ENCODE results near the gene DMRTB1.

Gene DMRTB1

GRCh38 chr1:53461323-53462044 is 2.3 kb downstream of the DMRTB1 start:
- Mint-ChIP-seq H3K27me3 (no peaks in the 10 kb centered on the region), H3K27ac (ENCODE audit: low read depth) (no peak overlapping the region), H3K4me3 (no peak overlapping the region), H3K9me3 (no peaks in the 10 kb centered on the region), H3K36me3 (ENCODE audit: insufficient read depth) (no peaks in the 10 kb centered on the region), H3K4me1 (no peaks in the 10 kb centered on the region)
- DNase-seq (ENCODE audit: low spot score in 2 of 2) (no peak), ATAC-seq (replicated peaks; ENCODE audit: extremely low read depth, poor library complexity, severe bottlenecking) (no peak)

GRCh38 chr1:53462193-53462592 is 3.0 kb downstream of the DMRTB1 start:
- Mint-ChIP-seq H3K4me3 (no peak overlapping the region), H3K4me1 (no peaks in the 10 kb centered on the region), H3K9me3 (no peaks in the 10 kb centered on the region), H3K27me3 (no peaks in the 10 kb centered on the region), H3K36me3 (ENCODE audit: insufficient read depth) (no peaks in the 10 kb centered on the region), H3K27ac (ENCODE audit: low read depth) (no peak overlapping the region)
- ATAC-seq (replicated peaks; ENCODE audit: extremely low read depth, poor library complexity, severe bottlenecking) (no peak), DNase-seq (ENCODE audit: low spot score in 2 of 2) (no peak)

- H3K36me3 Mint-ChIP-seq (ENCODE audit: insufficient read depth), result no peaks in the 10 kb centered on the region
- H3K27ac Mint-ChIP-seq (ENCODE audit: low read depth), result no peak overlapping the region
- H3K9me3 Mint-ChIP-seq, result no peaks in the 10 kb centered on the region
Measured at GRCh38 chr1:53462769-53463501, 3.7 kb downstream of the DMRTB1 start.

DNA sequence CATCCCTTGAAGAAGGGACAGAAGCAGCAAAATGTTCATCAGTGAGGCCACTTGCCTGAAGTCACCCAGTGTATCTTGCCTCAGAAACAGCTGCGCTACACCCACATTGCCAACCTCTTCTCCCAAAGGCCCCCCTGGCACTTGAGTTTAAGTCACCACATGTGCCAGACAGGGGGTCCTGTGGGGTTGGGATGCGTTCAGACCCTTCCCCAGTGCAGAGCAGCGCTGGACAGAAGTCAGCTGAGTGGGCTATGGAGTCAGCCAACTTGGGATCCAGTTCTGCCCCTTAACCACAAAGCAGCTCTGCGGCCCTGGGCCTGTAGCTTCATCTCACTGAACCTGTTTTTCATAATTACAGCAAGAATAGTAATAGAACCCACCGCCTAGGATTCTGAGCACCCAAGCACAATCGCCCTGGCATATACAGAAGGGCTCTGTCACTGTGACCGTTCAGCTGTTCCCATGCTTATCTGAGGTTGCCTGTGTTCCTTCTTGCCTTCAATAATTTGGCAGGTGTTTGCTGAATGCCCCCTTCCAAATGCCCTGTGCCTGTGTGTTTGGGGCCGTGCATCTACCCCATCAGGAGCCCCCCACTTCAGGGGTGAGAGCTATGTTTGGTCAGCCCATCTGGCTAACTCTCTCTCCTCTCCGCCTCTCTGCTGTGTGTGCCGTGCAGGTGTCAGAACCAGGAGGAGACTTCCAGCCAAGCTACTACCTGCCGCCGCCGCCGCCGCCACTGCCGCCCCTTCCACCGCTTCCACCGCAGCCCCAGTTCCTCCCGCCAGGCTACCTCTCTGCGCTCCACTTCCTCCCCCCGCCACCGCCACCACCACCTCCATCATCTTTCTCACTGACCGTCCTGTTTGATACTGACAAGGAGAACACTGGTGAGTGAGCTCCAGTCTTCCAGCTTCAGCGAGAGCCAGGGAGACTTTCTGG is 5.0 kb downstream of the DMRTB1 start:
- Mint-ChIP-seq H3K27ac (ENCODE audit: low read depth) (no peak overlapping the region), H3K4me3 (no peak overlapping the region), H3K4me1 (no peaks in the 10 kb centered on the region), H3K36me3 (ENCODE audit: insufficient read depth) (no peaks in the 10 kb centered on the region), H3K27me3 (no peaks in the 10 kb centered on the region), H3K9me3 (no peaks in the 10 kb centered on the region)
- DNase-seq (ENCODE audit: low spot score in 2 of 2), result no peak
- ATAC-seq (replicated peaks; ENCODE audit: extremely low read depth, poor library complexity, severe bottlenecking), result no peak

More at GRCh38 chr1:53462769-53463501, 3.7 kb downstream of the DMRTB1 start:
- H3K4me3 Mint-ChIP-seq, result no peak overlapping the region
- ATAC-seq (replicated peaks; ENCODE audit: extremely low read depth, poor library complexity, severe bottlenecking) (no peak), DNase-seq (ENCODE audit: low spot score in 2 of 2) (no peak)
- H3K4me1 Mint-ChIP-seq, result no peaks in the 10 kb centered on the region
- H3K27me3 Mint-ChIP-seq, result no peaks in the 10 kb centered on the region

GRCh38 chr1:53465023-53465957 is 6.1 kb downstream of the DMRTB1 start:
- Mint-ChIP-seq H3K27me3 (no peaks in the 10 kb centered on the region), H3K4me3 (no peak overlapping the region), H3K4me1 (no peaks in the 10 kb centered on the region), H3K9me3 (no peaks in the 10 kb centered on the region), H3K27ac (ENCODE audit: low read depth) (no peak overlapping the region), H3K36me3 (ENCODE audit: insufficient read depth) (no peaks in the 10 kb centered on the region)
- no peak for ATAC-seq (replicated peaks; ENCODE audit: extremely low read depth, poor library complexity, severe bottlenecking)
- DNase-seq (ENCODE audit: low spot score in 2 of 2), result no peak

- no peak for ATAC-seq (replicated peaks; ENCODE audit: extremely low read depth, poor library complexity, severe bottlenecking)
- Mint-ChIP-seq H3K27ac (ENCODE audit: low read depth) (no peak overlapping the region), H3K27me3 (no peaks in the 10 kb centered on the region), H3K4me3 (no peak overlapping the region), H3K4me1 (no peaks in the 10 kb centered on the region), H3K36me3 (ENCODE audit: insufficient read depth) (no peaks in the 10 kb centered on the region), H3K9me3 (no peaks in the 10 kb centered on the region)
- DNase-seq (ENCODE audit: low spot score in 2 of 2), result no peak
Measured at GRCh38 chr1:53467391-53467790, 8.2 kb downstream of the DMRTB1 start.

DNA sequence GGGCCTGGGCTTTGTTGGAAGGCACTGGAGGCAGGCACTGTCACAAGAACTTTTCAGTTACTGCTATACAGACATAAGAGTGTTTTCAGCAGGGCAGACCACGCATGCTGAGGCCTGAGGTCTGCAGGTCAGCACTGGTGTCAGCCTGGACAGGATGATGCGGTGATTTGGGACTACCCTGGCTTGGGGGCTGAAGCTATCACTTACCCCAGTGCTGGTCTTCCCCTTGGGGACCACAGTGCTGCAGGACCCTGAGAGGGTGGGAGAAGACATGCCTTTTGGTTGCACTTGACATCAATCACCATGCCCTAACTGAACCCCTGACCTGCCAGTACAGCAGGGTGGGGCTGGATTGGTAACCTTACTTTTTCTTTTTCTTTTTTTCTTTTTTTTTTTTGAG is 9.2 kb downstream of the DMRTB1 start:
- Mint-ChIP-seq H3K36me3 (ENCODE audit: insufficient read depth) (no peaks in the 10 kb centered on the region), H3K9me3 (no peaks in the 10 kb centered on the region), H3K4me1 (no peaks in the 10 kb centered on the region), H3K4me3 (no peak overlapping the region), H3K27me3 (no peaks in the 10 kb centered on the region), H3K27ac (ENCODE audit: low read depth) (no peak overlapping the region)
- DNase-seq (ENCODE audit: low spot score in 2 of 2) (no peak), ATAC-seq (replicated peaks; ENCODE audit: extremely low read depth, poor library complexity, severe bottlenecking) (no peak)

DNA sequence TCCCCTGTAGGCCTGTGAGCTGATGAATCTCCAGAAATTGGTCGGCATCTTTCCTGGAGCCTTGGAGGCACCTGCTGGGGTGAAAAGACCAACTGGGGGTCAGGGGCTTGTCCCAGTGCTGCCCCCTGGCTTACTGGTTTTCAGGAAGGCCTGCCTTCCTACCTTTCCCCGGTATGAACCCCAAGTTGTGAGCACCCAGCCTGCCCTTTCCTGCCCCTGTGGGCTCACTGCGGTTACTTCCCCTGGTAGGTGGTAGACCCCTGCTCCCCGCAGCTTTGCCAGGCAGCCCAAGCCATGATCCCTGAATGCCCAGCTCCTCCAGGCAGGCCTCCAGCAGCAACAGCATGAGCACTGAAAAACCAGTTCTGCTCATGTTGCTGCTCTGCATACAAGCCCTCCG is 10.2 kb downstream of the DMRTB1 start:
- no peaks in the 10 kb centered on the region for H3K27me3 Mint-ChIP-seq
- H3K36me3 Mint-ChIP-seq (ENCODE audit: insufficient read depth), result no peaks in the 10 kb centered on the region
- ATAC-seq (replicated peaks; ENCODE audit: extremely low read depth, poor library complexity, severe bottlenecking) (no peak), DNase-seq (ENCODE audit: low spot score in 2 of 2) (no peak)
- no peak overlapping the region for H3K27ac Mint-ChIP-seq (ENCODE audit: low read depth)
- H3K9me3 Mint-ChIP-seq, result no peaks in the 10 kb centered on the region
- H3K4me1 Mint-ChIP-seq, result no peaks in the 10 kb centered on the region
- no peak overlapping the region for H3K4me3 Mint-ChIP-seq

DNA sequence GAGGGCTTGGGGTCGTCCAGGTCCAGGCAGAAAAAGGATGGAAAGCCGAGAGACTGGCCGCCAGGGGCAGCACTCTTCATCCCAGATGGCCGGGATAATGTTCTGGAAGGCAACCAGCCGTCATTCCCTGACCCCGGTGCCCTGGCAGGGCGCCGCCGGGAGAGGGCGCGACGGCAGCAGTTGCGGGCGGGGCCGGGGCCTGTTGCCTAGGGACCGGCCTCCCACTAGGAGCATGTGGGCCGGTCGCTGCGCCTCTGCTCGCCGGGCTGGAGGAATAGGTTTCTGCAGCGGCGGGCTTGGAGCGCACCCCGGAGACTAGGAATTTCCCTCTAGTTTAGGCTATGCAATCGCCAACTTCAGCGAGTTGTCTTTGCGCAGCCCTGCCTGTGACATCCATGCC is 11.0 kb downstream of the DMRTB1 start:
- H3K4me3 Mint-ChIP-seq, result no peak overlapping the region

GRCh38 chr1:53470584-53470983 is 11.4 kb downstream of the DMRTB1 start:
- Mint-ChIP-seq H3K9me3 (no peaks in the 10 kb centered on the region), H3K4me1 (no peaks in the 10 kb centered on the region), H3K36me3 (ENCODE audit: insufficient read depth) (no peaks in the 10 kb centered on the region), H3K27ac (ENCODE audit: low read depth) (no peak overlapping the region), H3K4me3 (no peak overlapping the region), H3K27me3 (no peaks in the 10 kb centered on the region)
- DNase-seq (ENCODE audit: low spot score in 2 of 2) (no peak), ATAC-seq (replicated peaks; ENCODE audit: extremely low read depth, poor library complexity, severe bottlenecking) (no peak)

More for the DNA sequence above, 11.0 kb downstream of the DMRTB1 start:
- Mint-ChIP-seq H3K27ac (ENCODE audit: low read depth) (no peak overlapping the region), H3K9me3 (no peaks in the 10 kb centered on the region), H3K27me3 (no peaks in the 10 kb centered on the region), H3K4me1 (no peaks in the 10 kb centered on the region), H3K36me3 (ENCODE audit: insufficient read depth) (no peaks in the 10 kb centered on the region)
- no peak for ATAC-seq (replicated peaks; ENCODE audit: extremely low read depth, poor library complexity, severe bottlenecking)
- no peak for DNase-seq (ENCODE audit: low spot score in 2 of 2)

DNA sequence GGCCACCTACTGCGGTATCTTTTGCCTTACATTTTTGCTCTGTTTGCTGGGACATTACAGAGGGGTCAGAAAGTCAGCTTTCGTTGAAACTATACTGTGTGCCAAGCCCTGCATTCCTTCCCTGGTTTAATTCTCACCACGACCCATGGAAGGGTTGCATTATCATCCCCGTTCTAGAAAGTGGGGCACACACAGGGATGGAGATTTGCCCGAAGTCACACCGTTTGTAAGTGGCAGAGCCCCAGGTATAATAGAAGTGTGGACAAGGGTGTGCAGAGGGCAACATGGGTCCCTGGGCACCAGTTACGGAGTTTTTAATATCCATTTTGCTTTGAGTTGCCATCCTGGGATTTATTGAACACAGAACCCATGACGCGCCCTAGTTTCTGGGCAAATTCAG is 11.8 kb downstream of the DMRTB1 start:
- H3K27ac Mint-ChIP-seq (ENCODE audit: low read depth), result no peak overlapping the region
- no peaks in the 10 kb centered on the region for H3K4me1 Mint-ChIP-seq

GRCh38 chr1:53473463-53473862 is 14.3 kb downstream of the DMRTB1 start:
- no peak for DNase-seq (ENCODE audit: low spot score in 2 of 2)
- H3K36me3 Mint-ChIP-seq (ENCODE audit: insufficient read depth), result no peaks in the 10 kb centered on the region
- no peaks in the 10 kb centered on the region for H3K9me3 Mint-ChIP-seq
- no peak for ATAC-seq (replicated peaks; ENCODE audit: extremely low read depth, poor library complexity, severe bottlenecking)
- H3K4me3 Mint-ChIP-seq, result no peak overlapping the region
- H3K27me3 Mint-ChIP-seq, result peaks cover 7% of the 10 kb centered on the region
- H3K4me1 Mint-ChIP-seq, result no peaks in the 10 kb centered on the region
- H3K27ac Mint-ChIP-seq (ENCODE audit: low read depth), result no peak overlapping the region

More for the DNA sequence above, 11.8 kb downstream of the DMRTB1 start:
- Mint-ChIP-seq H3K4me3 (no peak overlapping the region), H3K27me3 (no peaks in the 10 kb centered on the region), H3K36me3 (ENCODE audit: insufficient read depth) (no peaks in the 10 kb centered on the region), H3K9me3 (no peaks in the 10 kb centered on the region)
- no peak for DNase-seq (ENCODE audit: low spot score in 2 of 2)
- no peak for ATAC-seq (replicated peaks; ENCODE audit: extremely low read depth, poor library complexity, severe bottlenecking)
